Measurements from ENCODE around the gene TRIP10.

The TRIP10 gene

DNA sequence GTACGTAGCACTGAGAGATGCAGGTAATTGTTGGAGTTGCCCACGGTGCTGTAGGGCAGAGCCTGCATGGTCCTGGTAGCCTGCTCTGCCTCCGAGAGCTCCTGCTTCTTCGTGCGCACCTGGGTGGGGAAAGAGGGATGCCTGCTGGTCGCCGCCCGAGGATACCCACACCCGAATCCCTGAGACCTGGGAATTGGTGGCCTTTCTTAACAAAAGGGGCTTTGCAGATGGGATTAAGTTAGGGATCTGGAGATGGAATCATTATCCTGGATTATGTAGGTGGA is 28.5 kb upstream of the TRIP10 start:
- no peak for DNase-seq (ENCODE audit: low read depth in 2 of 2, low spot score in 1 of 2)

DNA sequence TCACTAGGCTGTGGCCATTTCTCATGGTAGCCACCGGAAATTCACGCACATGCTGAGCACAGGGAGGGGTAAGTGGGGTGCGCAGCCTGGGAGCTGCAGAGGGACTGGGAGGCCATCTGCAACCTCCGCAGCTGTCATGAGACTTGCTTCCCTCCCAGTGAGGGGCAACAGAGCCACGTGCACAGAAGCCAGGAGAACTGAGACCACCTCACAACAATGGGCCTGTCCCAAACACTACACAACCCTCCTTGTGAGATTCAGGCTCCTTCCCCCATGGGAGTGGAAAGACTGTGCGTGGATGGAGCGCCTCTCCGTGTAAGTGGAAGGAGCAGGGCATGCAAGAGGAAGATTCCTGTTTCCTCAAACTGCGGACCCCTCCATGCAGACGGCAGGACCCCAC is 27.9 kb upstream of the TRIP10 start:
- DNase-seq (ENCODE audit: low read depth in 2 of 2, low spot score in 1 of 2): no peak

DNA sequence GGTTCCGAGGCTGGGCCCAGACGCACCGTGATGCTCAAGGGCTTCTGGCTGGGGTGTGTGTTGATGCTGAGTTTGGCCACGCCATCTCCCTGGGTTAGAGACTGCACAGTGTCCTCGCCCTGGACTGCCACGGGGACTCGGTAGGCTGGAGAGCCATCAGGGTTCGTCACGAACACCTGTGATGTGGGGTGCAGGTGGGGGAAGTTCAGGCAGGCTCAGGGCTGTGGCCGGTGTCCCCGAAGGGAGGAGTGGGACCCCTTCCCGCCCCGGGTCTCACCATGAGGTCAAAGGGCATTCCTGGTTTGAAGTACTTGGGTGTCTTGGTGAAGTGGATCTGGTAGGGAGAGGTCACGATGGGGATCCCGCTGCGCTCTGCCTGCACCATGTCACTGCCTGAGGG is 27.2 kb upstream of the TRIP10 start:
- no peak for DNase-seq (ENCODE audit: low read depth in 2 of 2, low spot score in 1 of 2)

DNA sequence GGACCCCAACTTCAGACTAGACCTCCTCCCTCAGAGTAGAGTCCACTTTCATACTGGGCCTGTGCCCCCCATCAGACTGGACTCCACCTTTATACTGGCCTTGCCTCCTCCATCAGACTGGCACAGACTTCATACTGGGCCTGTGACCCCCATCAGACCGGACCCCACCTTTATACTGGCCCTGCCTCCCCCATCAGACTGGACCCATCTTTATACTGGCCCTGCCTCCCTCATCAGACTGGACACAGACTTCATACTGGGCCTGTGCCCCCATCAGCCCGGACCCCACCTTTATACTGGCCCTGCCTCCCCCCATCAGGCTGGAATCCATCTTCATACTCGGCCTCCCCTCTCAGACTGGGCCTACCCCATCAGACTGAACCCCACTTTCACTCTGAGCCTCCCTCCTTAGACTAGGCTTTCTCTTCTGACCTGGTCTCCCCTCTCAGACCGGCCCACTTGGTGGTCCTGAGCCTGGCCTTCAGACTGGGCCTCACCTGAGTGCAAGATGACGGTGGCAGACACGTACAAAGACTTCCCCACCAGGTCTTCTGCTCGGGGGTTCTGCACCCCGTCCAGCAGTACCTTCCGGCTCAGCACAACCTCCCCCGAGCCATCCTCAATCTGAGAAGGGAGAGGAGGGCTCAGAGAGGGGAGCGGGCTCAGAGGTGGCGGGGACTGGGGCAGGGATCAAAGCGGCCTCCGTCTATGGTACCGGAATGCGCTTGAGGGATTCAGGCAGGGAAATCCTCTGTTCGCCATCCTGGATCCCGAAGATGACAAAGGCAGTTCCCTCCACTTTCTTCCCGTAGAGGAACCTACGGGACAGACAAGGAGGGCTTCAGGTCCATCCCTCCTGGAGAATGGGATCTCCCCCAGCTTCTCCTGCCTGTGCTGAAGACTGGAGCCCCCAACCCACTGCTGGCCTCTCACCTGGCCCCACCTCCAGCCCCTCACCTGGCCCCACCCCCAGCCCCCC is 26.5 kb upstream of the TRIP10 start:
- DNase-seq (ENCODE audit: low read depth in 2 of 2, low spot score in 1 of 2): no peak

DNA sequence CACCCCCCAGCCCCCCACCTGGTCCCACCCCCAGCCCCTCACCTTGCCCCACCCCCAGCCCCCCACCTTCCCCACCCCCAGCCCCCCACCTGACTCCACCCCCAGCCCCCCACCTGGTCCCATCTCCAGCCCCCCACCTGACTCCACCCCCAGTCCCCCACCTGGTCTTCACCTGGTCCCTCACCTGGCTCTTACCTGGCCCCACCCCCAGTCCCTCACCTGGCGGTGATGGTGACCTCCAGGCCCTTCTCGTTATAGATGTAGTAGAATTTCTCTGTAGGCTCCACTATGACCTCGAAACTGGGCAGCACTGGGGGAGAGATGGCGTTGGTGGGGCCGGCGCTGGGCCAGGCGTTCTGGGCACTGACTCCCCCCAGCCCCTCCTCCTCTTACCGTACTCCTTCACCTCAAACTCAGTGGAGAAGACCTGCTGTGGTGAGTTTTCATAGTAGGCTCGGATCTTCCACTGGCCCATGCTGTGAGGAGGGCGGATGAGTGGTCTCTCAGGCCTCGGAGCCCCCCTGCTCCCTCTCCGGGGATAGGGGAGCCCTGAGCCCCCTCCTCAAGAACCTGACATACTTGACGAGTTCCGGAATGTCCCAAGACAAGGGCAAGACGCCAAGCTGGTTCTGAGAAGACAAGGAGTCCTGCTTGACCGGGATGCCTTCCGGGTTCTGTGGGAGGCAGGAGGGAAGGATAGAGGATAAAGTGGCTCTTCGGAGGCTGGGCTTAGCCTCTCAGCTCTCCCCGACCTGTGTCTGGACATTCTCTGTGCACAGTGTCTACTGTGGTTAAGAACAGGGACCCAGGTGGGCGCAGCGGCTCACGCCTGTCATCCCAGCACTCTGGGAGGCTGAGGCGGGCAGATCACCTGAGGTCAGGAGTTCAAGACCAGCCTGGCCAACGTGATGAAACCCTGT is 25.4 kb upstream of the TRIP10 start:
- DNase-seq (ENCODE audit: low read depth in 2 of 2, low spot score in 1 of 2): no peak

DNA sequence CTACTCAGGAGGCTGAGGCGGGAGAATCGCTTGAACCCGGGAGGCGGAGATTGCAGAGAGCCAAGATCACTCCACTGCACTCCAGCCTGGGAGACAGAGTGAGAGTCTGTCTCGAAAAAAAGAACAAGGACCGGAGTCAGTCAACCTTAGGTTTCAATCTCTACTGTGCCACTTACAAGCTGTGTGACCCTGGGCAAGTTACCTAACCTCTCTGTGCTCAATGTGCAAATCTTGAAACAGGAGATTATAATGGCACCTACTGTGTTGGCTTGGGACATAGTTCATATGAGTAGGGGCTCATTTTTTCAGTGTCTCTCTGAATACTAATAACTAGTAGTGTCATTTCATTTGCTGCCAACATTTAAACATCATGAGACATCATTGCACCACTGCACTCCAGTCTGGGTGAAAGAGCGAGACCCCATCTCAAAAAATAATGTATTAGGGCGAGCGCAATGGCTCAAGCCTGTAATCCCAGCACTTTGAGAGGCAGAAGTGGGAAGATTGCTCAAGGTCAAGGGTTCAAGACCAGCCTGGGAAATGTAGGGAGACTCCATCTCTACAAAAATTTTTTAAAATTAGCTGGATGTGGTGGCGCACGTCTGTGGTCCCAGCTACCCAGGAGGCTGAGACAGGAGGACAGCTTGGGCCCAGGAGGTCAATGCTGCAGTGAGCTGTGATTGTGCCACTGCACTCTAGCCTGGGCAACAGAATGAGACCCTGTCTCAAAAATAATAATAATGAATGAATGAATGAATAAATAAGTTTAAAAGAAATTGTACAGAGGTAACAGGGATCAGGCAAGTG is 24.5 kb upstream of the TRIP10 start:
- DNase-seq (ENCODE audit: low read depth in 2 of 2, low spot score in 1 of 2): no peak

DNA sequence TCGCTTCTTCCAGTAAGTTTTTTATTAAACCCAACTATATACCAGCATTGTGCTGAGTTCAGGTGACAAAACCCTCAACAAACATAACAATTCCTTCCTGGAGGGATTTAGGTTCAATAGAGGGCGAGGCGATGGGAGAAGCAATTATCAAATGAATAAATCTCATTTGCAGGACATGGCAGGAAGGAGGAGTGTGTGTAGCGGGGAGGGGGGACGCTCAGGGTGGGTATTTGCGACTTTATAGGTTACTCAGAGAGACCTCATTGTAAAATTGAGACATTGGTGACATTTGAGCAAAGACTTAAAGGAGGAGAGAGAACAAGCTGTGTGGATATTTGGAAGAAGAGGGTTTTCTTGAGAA is 22.9 kb upstream of the TRIP10 start:
- DNase-seq (ENCODE audit: low read depth in 2 of 2, low spot score in 1 of 2): no peak

DNA sequence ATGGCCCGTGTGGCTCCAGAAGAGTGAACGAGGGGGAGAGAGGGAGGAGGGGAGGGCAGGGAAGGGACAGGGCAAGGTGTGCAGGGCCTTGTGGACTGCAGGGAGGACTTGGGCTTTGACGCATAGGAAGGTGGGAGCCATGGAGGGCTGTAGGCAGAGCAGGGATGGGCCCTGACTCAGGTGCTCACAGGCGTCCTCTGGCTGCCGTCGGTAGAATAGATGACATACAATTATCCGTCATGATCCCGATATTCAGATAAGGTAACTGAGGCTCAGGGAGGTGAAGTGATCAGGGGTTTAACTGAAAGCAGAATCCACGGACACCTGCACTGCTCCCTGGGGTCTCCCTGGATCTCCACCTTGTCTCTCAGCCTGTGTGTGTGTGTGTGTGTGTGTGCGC is 22.4 kb upstream of the TRIP10 start:
- no peak for DNase-seq (ENCODE audit: low read depth in 2 of 2, low spot score in 1 of 2)

DNA sequence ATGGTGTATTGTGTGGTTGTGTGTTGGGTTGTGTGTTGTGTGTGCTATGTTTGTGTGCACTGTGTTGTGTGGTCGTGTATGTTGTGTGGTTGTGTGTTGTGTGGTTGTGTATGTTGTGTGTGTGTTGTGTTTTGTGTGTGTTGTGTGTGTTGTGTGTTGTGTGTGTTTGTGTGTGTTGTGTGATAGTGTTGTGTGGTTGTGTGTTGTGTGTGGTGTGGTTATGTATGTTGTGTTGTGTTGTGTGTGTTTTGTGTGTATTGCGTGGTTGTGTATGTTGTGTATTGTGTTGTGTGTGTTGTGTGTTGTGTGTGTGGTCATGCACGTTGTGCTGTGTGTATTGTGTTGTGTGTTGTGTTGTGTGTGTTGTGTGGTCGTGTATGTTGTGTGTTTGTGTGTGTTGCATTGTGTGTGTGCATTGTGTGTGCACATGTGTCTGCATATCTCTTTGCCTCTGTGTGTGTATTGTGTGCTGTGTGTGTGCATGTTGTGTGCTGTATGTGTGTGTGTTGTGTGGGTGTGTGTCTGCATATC is 22.0 kb upstream of the TRIP10 start:
- DNase-seq (ENCODE audit: low read depth in 2 of 2, low spot score in 1 of 2): no peak

DNA sequence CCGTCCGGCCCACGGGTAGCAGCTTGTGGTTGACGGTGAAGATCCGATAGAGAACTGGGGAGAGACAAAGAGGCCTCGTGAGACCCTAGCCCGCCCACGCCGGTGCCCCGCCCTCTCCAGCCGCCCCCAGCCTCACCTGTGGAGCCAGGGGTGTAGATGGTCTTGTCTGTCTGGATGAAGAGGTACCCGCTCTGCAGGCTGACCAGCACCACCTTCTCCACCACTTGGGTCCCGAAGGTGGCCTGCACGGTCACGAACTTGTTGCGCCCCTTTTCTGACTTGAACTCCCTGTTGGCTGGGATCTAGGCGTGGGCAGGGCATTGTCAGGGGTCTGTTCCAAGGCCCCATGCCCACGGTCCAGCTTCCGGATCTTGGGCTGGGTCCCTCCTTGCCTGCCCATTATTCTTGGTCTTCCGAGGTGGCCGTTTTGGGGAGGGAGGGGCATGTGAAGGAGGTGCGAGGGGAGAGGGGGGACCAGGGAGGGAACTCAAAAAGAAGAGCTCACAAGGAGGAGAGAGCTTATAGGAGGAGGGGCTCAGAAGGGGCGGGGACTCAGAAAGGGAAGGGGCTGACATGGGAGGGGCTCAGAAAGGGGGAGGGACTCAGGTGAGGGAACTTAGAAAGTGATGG is 21.3 kb upstream of the TRIP10 start:
- no peak for DNase-seq (ENCODE audit: low read depth in 2 of 2, low spot score in 1 of 2)

DNA sequence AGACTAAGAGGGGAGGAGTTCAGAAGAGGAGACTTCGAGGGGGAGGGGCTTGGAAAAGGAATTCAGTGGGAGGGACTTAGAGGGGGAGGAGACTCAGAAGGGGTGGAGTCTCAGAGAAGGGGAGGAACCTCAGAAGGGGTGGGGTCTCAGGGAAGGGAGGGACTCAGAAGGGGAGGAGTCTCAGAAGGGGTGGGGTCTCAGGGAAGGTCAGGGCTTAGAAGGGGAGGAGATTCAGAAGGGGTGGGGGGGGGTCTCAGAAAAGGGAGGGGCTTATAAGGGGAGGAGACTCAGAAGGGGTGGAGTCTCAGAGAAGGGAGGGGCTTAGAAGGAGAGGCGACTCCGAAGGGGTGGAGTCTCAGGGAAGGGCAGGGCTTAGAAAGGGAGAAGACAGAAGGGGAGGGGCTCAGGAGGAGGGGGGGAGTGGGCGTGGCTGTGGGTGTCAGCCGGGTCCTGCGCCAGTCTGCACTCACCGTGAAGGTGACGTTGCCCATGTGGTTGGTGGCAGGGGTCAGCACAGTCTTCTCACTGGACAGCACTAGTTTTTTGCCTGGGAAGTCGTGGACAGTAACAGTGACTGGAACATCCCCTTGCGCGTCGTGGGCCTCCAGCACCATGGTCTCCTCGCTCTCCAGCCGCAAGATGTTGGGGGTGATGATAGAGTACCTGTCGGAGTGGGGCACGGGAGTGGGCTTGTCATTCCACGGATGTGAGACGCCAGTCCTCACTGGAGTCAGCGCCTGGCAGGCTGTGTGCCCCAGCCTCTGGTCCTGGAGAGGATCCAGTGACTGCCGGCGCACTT is 20.5 kb upstream of the TRIP10 start:
- no peak for DNase-seq (ENCODE audit: low read depth in 2 of 2, low spot score in 1 of 2)

DNA sequence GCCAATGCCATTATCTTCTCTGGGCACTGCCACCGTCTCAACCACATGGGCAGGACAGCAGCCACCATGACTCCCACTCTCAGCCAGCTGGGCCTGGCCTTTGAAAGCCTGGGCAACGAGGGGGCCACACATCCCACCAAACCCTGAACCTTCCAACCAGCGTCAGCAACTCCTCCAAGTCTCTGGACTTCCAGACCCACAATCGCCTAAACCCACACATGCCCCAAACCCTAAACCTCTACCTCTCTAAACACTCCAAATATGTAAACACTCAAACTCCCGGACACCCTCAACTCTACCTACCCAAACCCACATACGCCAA is 20.0 kb upstream of the TRIP10 start:
- DNase-seq (ENCODE audit: low read depth in 2 of 2, low spot score in 1 of 2): no peak

DNA sequence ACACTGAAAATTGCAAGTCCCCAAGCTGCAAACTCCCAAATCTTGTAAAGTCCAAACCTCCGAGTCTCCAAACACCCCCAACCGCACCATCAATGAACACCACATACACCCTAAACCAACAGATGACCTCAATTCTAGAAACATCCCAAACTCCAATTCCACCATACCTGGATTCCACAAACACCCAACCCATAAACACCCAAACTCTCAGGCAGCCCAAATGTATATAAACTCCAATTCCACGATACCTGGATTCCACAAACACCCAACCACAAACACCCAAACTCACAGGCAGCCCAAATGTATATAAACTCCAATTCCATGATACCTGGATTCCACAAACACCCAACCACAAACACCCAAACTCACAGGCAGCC is 19.5 kb upstream of the TRIP10 start:
- no peak for DNase-seq (ENCODE audit: low read depth in 2 of 2, low spot score in 1 of 2)

DNA sequence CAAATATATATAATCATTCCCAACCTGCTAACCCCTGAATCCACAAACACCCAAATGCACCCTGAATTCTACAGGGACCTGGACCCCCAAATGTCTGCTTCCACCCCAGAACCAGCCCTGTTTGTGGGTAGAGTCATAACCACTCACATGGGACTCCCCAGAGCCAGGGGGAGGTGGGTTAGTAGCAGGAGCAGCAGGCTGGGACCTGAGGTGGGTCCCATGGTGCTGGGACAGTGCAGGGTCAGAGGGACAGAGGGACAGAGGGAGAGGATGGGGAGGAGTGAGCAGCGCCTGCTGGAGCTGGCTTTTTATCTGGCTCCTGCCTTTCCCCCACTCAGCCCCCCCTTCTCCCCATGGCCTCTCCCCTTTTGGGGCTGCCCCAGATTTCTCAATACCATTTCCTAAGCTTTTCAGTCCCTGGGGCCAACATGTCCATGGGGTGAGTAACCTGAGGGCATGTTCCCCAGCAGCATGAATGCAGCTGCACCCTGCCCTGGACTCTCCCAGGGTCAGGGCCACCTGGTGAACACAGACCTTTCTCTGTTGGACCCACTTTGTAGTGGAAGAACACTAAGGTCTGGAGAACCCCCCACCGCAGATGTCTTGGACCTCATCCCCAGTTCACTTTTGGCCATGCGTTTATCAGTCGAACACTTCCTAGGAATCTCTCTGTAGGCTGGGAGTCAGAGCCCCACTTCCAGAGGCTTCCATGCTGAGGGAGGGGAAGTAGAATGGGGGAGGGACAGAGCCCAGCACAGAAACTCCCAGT is 18.9 kb upstream of the TRIP10 start, which contains the start of gene C3:
Gene C3, minus strand, starts transcription at position 282 of the 769 bp plus-strand sequence. Its CDS starts 61 bp downstream, at position 221.
- DNase-seq (ENCODE audit: low read depth in 2 of 2, low spot score in 1 of 2): no peak

DNA sequence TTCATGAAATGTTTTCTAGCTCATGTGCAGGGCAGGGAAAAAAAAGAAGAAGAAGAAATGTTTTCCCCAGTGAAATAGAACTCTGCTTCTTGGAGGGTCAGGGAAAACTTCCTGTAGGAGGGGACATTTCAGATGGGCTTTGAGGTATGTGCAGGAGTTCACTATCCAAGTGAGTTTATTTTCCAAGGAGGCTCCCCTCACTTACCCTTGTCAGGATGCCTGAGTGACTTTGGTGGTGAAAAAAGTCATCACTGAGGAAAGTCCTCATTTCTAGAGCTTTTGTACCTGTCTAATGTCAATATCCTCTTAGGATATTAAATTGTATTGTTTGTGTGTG is 18.4 kb upstream of the TRIP10 start:
- DNase-seq (ENCODE audit: low read depth in 2 of 2, low spot score in 1 of 2): no peak

DNA sequence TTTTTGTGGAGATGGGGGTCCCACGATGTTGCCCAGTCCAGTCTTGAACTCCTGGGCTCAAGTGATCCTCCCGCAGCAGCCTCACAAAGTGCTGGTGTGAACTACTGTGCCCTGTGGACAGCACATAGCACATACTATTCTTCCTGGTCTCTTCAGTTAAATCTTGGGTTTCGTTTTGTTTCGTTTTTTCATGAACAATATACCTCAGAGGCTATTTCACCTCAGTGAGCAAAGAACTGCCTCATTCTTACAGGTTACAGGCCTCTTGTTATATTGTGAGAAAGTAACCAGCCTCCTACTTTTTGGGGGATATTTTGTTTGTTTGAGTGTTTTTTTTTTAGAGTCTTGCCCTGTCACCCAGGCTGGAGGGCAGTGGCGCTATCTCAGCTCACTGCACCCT is 17.7 kb upstream of the TRIP10 start:
- no peak for DNase-seq (ENCODE audit: low read depth in 2 of 2, low spot score in 1 of 2)

DNA sequence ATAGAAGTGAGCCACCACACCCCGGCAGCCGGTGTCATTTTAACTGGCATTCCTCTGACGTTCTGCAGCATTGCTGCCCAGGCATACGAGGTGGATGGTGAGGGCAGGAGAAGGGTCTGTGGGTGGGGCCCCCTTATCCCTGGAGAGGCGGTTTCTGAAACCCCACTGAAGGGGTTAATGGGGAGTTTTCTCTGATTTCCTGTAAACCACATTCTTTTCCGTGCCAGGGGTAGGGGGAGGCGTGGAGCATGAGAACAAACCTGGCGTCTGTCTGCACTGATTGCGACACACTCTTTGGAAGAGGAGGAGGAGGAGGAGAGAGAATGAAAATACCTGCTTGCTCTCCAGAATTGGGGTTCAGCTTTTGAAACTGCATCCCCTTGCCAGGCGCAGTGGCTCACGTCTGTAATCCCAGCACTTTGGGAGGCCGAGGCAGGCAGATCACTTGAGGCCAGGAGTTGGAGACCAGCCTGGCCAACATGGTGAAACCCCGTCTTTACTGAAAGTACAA is 16.3 kb upstream of the TRIP10 start:
- DNase-seq (ENCODE audit: low read depth in 2 of 2, low spot score in 1 of 2): no peak

DNA sequence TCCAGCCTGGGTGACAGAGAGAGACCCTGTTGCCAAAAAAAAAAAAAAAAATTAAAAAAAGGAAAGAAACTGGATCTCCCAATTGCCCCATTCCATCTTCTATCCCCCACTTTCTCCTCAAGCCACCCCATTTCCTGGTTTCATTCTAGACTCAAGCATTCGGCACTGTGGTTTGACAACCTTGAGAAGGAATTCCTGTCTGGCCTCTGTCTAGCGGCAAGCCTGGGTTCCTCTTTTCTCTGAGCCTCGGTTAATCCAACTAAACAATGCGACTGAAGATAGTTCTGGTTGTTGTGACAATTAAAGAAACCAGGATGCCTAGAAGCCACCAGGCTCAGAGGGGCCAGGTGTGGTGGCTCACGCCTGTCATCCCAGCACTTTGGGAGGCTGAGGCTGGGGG is 15.7 kb upstream of the TRIP10 start:
- DNase-seq (ENCODE audit: low read depth in 2 of 2, low spot score in 1 of 2): no peak
